Thoracic aorta (tissue), 2 donors: ENCODE measurements around the gene C22orf23. TPM values are rescaled to one million over a fixed set of nuclear protein-coding genes. Genes with fewer than 3 reads are reported as not detected.

Experiments used
- ATAC-seq: fragments of 150-250 bp; one replicate; pipeline ENCODE4 v1.8.0; 2017; ENCODE audit warnings: low read depth; ENCODE audit not compliant: insufficient number of reproducible peaks, low FRiP score
- DNase-seq: peaks from one replicate; pipeline ENCODE4 v3.0.0-alpha.2; 2020; ENCODE audit warnings: low spot score
- H3K27ac ChIP-seq, 2 donors: fragments of 200-600 bp; sonication (generic); 1 replicate in 1 of 2; 2 replicates in 1 of 2; pipeline ENCODE4 v1.5.1; 2016; ENCODE audit warnings: mild to moderate bottlenecking in 2 of 2, moderate library complexity in 2 of 2
- H3K27me3 ChIP-seq: fragments of 200-600 bp; sonication (generic); replicated peaks from 2 replicates; pipeline ENCODE4 v1.6.0; 2016; ENCODE audit warnings: mild to moderate bottlenecking; ENCODE audit not compliant: insufficient read depth
- H3K36me3 ChIP-seq: fragments of 200-600 bp; sonication (generic); one replicate; pipeline ENCODE4 v1.5.1; 2016
- H3K4me1 ChIP-seq, 2 donors: fragments of 200-600 bp; sonication (generic); 1 replicate in 1 of 2; 2 replicates in 1 of 2; pipeline versions ENCODE4 v1.5.1 to v1.6.0; 2016; ENCODE audit warnings: low read depth in 2 of 2, mild to moderate bottlenecking in 1 of 2; ENCODE audit not compliant: control insufficient read depth in 1 of 2
- H3K4me3 ChIP-seq: fragments of 200-600 bp; sonication (generic); 2 replicates; pipeline ENCODE4 v1.5.1; 2016; ENCODE audit warnings: mild to moderate bottlenecking
- H3K9me3 ChIP-seq: fragments of 200-600 bp; sonication (generic); 2 replicates; pipeline ENCODE4 v1.5.1; 2016
- total RNA-seq, 2 donors: library from RNA; depleted of rRNA; stranded (reverse); fragments of >200 nt; gene quantifications; one replicate each; pipeline versions ENCODE4 v1.1.0 to v1.2.3, GENCODE V29; 2016
- TF ChIP-seq, protein P1 (sequence below): fragments of 200-600 bp; sonication (generic); IDR thresholded peaks from one replicate; pipeline ENCODE4 v1.5.1; 2019; ENCODE audit warnings: antibody characterized with exemption

C22orf23 gene
- total RNA-seq, 2 donors from 2014 or later, result not detected

- ATAC-seq, result no peak
- H3K4me1 ChIP-seq, result peaks cover 16 to 58% of the 10 kb centered on the region in 2 donors
Measured at GRCh38 chr22:37907036-37907954, 46.1 kb downstream of the C22orf23 start.

GRCh38 chr22:37906364-37907008 is 46.9 kb downstream of the C22orf23 start:
- no peak for ATAC-seq

More at GRCh38 chr22:37907036-37907954, 46.1 kb downstream of the C22orf23 start:
- no peaks in the 10 kb centered on the region for H3K9me3 ChIP-seq
- peak overlapping the region; percentile 87 for H3K27ac ChIP-seq
- TF ChIP-seq, protein P1, sequence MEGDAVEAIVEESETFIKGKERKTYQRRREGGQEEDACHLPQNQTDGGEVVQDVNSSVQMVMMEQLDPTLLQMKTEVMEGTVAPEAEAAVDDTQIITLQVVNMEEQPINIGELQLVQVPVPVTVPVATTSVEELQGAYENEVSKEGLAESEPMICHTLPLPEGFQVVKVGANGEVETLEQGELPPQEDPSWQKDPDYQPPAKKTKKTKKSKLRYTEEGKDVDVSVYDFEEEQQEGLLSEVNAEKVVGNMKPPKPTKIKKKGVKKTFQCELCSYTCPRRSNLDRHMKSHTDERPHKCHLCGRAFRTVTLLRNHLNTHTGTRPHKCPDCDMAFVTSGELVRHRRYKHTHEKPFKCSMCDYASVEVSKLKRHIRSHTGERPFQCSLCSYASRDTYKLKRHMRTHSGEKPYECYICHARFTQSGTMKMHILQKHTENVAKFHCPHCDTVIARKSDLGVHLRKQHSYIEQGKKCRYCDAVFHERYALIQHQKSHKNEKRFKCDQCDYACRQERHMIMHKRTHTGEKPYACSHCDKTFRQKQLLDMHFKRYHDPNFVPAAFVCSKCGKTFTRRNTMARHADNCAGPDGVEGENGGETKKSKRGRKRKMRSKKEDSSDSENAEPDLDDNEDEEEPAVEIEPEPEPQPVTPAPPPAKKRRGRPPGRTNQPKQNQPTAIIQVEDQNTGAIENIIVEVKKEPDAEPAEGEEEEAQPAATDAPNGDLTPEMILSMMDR, result no peak
- no peak for DNase-seq
- H3K4me3 ChIP-seq, result peak overlapping the region; percentile 75
- H3K27me3 ChIP-seq, result no peaks in the 10 kb centered on the region
- H3K36me3 ChIP-seq, result no peaks in the 10 kb centered on the region

GRCh38 chr22:37905534-37906363 is 47.7 kb downstream of the C22orf23 start, which contains the start of gene MICALL1:
Gene MICALL1, plus strand, starts transcription at chr22:37906297. Its CDS starts 126 bp downstream, at chr22:37906423.
- Histone ChIP-seq H3K27ac (peak within 1 kb of the TSS; percentile 90 to 94), H3K4me1 (peaks cover 16 to 49% of the 10 kb centered on the region in 2 donors), H3K27me3 (no peaks in the 10 kb centered on the region), H3K36me3 (no peaks in the 10 kb centered on the region), H3K4me3 (peak within 1 kb of the TSS; percentile 79), H3K9me3 (no peaks in the 10 kb centered on the region)
- ATAC-seq (peak; percentile 71), DNase-seq (no peak)
- TF ChIP-seq, protein P1, result no peak

More at GRCh38 chr22:37906364-37907008, 46.9 kb downstream of the C22orf23 start:
- no peak for DNase-seq
- Histone ChIP-seq H3K27ac (peak overlapping the region; percentile 87), H3K9me3 (no peaks in the 10 kb centered on the region), H3K27me3 (no peaks in the 10 kb centered on the region), H3K4me3 (peak overlapping the region; percentile 75), H3K4me1 (peaks cover 16 to 57% of the 10 kb centered on the region in 2 donors), H3K36me3 (no peaks in the 10 kb centered on the region)
- TF ChIP-seq, protein P1, result no peak

GRCh38 chr22:37904572-37905533 is 48.5 kb downstream of the C22orf23 start:
- H3K9me3 ChIP-seq, result no peaks in the 10 kb centered on the region
- peaks cover 16 to 40% of the 10 kb centered on the region in 2 donors for H3K4me1 ChIP-seq
- peak; percentile 82 for ATAC-seq
- no peaks in the 10 kb centered on the region for H3K36me3 ChIP-seq
- peak overlapping the region; percentile 79 for H3K4me3 ChIP-seq
- peak; percentile 72 for DNase-seq
- H3K27ac ChIP-seq, result peak overlapping the region; percentile 90 to 94
- TF ChIP-seq, protein P1, result no peak
- no peaks in the 10 kb centered on the region for H3K27me3 ChIP-seq
